A172 (cell line): Measurements from ENCODE around the gene NGB. TPM values are rescaled to one million over a fixed set of nuclear protein-coding genes. Genes with fewer than 3 reads are reported as not detected.
"Not testable (repeated sequence)": the region's sequence is repeated elsewhere in the genome, so short reads cannot be mapped to it uniquely, and the experiment has no call there.

Experiments used
- DNase-seq: peaks from one replicate; pipeline ENCODE4 v3.0.0-alpha.2; 2015; ENCODE audit warnings: low spot score
- total RNA-seq: library from RNA; depleted of rRNA; stranded (reverse); fragments of >200 nt; shearing (Covaris generic); gene quantifications from 2 replicates; pipeline ENCODE4 v1.2.3, GENCODE V29; 2014

NGB gene
- total RNA-seq, 1 experiment from 2014 or later: not detected

DNA sequence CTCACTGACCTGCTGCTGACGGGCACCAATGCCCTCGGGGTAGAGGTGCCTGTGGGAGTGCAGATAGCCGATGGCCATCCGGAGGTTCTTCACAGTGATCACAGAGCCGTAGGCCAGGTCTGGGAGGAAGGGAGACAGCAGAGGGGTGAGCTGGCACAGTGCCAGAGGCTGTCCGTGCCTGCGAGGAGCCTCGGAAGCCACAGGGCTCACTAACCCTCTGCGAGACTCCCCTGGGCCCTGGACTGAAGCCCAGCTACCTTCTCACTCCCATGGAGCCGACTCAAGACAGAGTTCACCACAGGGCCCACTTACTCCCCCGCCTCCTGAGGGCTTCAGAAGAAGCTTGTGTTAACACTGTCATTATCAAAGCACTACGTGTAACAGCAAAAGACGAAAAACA lies 25.1 kb upstream of the NGB start:
- DNase-seq: no peak

DNA sequence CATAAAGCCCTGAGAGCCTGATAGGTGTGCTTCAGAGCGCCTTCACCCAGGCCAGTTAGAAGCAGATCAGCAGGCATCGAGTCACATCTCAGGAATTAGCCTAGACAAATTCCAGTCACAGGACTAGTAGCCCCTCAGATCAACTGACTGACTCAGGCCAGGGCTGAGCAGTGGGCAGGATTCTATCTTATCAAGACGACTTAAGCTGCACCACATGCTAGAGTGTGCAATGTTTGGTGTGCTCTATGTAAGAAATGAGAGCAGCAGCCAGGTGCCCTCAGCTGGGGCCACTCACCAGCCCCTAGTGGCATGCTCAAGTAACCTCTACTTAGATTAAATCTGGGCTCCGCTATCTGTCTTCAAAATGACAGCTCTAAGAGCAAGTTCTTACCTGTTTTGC lies 19.7 kb upstream of the NGB start:
- DNase-seq: peak; percentile 15

DNA sequence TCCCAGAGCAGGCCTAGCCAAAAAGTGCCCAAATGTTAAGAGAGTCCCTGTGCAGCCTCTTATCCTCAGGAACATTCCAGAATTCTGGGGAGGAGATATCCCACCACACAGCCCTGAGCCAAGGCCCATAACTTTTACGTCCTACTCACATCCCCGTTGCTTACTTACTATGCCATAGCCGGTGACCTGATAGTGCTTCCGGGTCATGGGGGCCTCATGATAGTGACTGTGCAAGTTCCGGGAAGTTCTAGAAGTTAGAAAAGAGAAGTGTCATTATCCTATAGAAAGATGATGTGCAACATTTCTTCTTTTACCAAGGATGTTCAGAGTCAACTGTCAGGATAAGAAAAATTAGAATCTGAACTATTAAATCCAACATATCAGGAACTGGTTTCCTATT lies 15.6 kb upstream of the NGB start:
- no peak for DNase-seq

DNA sequence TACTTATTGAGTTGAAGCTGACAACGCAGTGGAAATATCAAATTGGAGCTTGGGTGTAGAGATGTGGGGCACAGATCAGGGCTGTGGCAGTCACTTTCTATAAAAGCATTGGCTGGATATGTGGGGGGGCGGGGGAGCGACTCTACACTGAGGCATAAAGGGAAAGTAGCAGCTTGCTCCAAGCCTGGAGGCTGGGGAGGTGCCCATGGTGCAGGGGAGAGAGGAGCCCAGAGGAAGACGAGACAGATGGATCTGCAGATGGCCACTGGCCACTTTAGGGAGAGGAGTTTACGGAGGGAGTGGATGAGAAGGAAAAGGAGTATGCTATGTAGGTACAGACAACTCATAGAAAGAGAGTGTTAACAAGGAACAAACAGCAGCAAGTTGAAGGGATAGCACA lies 13.5 kb upstream of the NGB start:
- DNase-seq: no peak

DNA sequence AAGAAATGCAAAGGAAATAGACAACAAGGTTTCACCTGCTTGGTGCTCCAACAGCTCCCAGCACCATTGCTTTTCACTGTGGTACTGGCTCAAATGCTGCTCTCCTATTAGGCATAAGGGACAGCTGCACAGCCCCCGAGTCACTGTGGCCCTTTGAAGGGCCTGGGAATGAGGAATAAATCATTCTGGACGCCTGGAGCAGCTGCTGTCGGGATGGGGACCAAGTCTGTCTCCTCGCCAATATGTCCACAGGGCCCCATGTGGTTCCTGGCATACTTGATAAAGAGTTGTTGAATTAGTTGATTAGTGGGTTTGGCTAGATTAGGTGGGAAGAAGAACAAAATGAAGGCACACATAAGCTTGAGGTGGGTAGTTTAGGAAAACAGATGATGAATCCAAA lies 13.1 kb upstream of the NGB start:
- DNase-seq: no peak

DNA sequence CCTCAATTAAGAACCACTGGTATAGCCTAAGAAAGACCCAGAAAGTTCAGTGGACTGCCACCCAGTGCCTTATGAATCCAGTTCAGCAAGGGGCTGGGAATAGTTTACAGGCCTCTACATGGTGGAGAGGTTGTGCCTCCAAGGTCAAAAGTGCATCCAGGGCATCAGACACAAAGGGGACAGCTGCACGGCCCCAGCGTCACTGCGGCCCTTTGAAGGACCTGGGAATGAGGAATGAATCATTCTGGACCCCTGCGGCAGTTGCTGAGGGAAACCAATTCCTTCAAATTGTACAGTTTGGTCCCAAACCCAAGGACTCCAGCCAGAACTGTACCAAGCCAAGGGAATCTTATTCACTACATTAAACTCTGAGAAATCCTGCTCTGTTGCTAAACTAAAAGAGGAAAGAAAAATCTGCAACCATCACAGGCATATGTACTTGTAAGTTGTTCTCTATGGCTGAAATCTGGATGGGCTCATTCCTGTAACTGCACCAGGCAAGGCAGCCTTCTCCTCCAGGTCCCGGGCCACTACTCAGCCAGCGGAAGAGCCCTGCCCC lies 10.9 kb upstream of the NGB start:
- no peak for DNase-seq

DNA sequence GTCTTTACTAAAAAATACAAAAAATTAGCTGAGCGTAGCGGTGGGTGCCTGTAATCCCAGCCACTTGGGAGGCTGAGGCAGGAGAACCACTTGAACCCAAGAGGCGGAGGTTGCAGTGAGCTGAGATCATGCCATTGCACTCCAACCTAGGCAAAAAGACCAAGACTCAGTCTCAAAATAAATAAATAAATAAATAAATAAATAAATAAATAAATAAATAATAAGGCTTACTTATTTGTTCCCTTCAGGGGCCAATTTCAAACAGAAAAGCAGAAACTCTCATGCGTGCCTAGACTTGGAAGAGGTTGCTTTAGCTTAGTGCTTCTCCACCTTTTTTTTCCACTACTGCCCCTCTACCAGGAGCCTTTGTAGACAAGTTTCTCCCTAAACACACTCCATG lies 9.9 kb upstream of the NGB start:
- DNase-seq: not testable (repeated sequence)

DNA sequence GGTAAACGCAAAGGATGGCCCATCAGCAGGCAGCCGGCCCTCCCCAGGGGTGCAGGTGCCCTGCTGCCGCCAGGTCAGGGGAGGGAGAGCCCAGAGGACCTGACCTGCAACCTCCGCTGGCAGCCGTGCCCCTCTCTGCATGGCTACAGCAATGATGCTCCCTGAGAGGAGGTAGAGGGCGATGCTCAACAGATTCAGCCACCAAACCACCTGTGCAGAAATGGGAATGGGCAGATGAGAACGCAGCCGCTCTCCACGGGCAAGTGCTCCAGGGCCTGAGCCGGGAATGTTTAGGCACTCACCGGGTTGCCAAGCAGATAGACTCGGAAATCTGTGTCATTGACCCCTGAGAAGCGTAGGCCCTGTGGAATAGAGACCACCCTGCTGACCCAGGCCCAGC lies 8.7 kb upstream of the NGB start:
- DNase-seq: no peak

DNA sequence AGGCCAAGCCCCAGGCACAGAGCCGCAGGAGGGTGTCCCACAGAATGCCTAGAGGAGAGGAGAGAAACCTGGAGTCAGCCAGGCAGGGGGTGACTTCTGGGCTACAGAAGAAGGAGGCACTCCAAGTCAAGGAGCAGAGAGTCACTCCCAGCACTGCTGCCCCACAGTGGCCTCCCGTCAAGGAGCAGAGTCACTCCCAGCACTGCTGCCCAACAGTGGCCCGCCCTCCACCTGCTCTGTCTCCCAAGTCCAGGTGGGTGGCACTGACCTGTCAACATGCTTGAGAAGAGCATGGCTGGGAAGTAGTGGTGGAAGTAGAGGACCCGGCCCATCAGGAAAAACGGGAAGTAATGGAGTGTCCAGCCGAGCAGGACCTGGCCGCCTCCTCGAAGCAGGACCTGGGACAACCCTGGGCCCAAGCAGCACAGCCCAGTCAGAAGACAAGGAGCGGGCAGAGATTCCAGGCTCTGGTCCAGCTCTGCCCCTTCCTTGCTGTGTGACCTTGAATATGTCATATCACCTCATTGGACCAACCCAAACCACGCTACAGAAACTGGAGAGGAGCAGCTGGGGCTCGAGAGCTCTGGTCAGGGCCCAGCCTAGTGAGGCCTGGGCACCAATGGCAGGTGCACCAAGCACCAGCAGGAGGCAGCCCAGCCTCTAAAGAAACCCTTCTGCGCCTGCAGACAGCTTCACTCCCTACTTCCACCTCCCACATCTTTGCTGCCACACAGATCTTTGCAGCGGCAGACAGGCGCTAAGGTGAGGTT lies 7.6 kb upstream of the NGB start:
- no peak for DNase-seq

DNA sequence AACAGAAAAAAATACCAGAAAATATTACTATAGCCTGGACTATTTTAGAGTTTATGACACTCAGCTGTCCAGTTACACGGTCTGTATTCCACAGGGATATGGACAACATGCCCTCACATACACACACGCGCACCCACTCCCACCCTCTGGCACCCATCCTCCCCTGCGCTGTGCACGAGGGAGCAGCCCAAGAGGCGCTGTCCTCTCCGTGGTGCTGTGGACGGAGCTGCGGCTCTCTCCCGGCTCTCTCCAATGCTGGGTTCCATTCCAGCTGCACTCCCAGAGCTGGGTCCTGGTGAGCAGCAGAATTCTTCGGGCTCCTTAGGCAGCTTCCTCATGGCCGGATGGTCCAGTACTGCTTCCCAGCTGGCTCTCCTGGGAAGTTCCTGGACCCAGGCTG lies 6.0 kb upstream of the NGB start:
- no peak for DNase-seq

DNA sequence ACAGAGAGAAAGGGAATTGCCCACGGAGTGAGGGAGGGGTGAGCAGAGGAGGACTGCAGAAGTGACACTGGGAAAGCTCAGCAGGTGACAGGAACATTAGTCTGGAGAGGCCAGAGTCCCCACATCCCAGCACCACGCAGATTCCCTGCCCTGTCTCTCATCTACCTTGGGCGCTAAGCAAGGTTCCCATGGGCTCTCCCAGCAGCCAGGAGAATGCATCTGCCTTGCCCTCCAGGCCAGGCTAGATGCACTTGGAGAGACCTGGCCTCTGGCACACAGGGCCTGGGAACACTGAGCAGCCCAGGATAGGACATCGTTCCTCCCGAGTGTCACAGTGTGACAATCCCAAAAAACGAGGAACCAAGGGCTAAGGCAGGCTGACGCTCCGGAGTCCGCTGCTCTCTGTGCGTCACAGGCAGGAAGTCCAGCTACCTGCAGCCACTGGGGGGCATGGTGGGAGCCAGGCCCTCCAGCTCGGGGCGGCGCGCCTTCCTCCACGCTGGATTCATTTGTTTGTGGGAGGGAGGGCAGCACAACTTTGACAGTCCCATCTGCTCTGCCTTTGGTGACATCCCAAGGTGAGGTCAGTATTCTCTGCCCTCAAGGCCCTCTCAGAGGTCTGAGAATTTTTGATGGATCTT lies 5.4 kb upstream of the NGB start:
- DNase-seq: no peak

DNA sequence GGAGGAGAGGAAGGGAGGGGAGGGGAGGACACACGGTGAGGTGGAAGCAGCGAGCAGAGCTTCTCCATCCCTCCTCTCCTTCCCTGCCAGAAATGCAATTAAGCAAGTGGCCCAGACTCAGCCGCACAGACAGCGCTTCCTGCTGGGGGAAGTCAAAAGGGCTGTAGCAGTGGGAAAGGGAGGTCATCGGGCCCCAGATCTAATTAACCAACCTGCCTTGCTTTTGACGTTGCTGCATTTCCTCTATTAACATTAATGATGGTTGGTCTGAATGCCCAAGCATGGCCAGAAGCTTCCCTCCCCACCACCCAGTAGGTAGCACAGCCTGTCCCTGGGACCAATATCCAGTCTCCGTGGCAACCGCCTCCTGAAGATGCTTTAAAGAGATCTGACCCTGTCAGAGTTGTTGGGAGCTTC lies 4.6 kb upstream of the NGB start:
- no peak for DNase-seq

DNA sequence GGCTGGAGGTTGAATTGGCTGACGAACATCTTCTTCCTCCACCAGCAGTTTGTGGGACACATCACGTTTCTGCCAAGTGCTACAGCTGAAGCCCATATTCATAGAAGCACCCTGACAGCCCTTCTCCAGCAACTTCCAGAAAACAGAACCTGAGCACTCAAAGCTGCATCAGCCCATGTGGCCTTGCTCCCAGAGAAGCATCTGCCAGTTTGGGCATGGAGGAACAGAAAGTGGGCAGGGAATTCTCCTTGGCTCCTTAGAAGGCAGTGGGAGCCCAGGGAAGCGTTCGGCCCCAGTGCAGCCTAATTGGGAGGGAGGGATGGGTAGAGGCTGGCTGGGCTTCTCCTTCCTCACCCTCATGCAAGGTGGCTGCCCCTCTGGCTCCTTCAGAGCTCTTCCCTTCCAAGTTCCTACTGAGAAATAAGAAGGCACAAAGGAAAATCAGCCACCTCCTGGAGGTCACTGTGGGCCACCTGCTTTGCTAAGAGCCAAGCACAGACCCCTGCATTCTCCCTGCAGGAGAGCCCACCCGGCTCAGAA lies 4.1 kb upstream of the NGB start:
- no peak for DNase-seq

DNA sequence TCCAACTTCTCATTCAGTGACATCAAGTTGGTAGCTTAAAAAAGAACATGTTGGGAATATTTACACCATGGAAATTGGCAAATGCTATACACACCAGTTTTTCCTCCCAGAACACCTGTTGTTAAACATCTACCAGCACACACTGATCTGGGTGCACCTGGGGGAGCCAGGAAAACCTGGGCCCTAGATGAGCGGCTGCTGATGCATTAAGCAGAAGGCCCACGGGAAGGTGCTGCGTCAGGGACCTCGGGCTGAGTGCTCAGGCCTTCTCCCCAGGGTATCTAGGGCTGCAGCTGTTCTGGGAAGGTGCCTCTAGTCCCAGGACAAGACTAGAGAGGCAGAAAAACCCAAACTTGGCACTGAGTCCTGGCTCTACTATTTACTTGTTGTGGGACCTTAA lies 2.8 kb upstream of the NGB start:
- no peak for DNase-seq

DNA sequence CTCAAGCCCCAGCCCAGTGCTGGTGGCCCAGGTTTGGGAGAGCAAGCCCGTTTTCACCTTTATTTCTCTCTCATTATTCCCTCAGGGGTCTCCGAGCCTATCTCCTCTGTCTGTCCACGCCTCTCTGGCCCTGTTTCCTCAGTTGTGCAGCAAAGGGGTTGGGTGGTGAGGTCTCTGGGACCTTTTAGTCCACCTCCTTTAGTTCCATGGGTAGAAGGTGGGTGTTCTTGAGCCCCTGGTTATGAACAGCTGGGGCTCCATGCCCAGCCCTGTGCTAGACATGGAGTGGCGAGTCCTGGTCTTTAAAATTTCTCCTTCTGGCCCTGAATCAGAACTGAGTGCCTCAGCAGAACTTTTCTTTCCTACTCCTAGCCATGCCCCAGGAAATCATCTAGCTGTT lies 1.3 kb upstream of the NGB start:
- DNase-seq: no peak

DNA sequence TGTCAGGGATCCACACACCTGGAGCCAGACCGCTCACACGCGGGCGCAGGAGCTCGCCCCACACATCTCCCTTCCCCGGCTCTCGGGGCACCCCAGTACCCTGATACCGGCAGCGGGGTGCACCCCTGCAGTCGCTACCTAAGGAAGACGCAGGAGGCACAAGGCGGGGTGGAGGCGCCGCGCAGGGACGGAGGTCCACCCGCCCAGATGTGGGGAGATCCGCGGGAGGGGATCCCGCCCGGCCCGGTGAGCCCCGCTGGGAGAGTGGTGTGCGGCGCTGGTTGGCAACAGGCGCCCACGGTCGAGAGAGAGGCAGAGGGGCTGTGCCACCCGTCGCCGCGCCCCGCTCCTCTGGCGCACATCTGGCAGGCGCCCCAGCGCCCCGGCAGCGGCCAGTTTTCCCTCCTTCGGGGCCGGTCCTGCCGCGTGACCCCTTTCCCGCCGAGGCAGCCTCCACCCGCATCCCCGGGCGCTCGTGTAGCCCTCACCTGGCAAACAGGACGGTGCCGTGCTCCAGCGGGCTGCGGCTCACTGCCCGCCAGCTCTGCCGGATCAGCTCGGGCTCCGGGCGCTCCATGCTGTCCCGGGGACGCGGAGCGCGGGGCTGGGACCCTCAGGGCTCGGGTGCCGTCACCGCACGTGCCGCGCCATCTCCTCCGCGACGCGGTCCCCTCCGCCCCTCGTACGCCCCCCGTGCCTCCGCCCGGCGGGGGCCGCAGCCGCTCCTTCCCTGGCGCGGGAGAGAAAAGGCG lies 469 bp downstream of the NGB start:
- DNase-seq: no peak

DNA sequence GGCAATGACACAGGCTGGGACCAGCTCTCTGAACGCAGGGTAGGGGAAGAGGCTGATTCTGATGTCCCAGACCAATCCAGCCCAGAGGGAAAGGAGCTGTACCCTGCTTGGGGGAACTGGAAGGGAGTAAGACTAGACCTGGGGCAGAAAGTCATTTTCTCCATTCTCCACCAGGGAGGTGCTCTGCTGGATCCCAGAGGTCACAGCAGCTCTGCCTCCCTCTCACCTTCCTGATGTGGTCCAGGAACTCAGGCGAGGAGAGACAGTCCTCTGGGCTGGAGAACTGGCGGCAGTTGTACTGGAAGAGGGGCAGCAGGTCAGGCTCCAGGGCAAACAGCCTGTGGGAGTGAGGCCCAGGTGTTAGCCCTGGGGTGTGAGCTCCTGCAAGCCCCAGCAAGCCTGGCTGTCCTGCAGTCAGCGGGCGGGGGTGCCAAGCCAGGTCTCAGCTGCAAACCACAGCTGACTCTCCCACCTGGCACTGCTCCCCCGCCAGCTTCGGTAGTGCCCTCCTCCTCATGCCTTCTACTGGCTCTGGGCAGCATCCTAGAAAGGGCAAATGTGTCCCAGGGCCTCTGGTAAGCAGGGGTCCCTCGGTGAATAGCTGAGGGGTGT lies 1.9 kb downstream of the NGB start:
- no peak for DNase-seq

DNA sequence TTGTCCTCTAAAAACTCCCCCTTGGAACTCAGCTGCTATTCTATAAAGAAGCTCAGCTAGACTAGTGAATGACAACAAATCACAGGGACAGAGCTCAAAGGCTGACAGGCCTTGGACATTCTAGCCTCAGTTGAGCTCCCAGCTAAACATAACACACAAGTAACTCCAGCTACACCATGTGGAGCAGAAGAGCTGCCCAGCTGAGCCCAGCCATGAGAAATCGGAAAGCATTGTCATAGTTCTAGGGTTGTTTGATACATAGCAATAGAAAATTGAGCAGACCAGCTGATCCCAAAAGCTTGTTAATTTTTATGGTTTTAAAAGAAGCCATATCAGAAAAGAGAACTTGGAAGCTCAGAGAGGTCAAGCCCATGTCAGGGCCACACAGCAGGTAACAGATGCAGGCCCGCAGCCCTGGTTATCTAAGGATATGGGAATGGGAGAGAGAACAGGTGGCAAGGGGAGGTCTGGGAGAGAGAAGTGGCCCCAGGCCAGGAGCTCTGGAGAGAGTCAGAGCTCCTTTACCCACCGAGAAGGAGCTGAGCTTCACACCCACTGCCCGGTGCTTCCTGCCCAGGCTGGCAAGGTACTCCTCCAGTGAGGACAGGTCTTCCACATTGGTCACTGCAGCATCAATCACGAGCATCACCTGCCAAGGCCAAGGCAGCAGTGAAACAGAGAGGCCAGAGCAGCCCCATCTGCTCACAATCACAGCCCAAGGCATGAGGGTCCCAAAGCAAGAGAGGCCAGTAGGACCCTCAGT lies 2.9 kb downstream of the NGB start:
- no peak for DNase-seq

DNA sequence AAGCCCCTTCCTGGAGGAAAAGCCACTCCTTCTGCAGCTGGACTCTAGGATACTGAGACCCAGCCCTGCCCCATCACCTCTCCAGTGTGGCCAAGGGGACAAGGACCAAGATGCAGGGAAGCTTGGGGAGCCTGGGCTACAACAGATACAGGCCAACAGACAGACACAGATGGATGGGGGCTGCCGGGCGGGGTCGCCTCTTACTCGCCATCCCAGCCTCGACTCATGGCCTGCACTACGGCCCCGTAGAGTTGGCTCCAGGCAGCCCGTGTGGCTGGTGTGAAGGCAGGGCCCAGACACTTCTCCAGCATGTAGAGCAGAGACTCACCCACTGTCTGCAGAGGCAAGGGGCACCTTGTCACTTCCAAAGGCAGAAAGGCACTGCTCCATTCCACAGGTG lies 4.7 kb downstream of the NGB start:
- DNase-seq: no peak

DNA sequence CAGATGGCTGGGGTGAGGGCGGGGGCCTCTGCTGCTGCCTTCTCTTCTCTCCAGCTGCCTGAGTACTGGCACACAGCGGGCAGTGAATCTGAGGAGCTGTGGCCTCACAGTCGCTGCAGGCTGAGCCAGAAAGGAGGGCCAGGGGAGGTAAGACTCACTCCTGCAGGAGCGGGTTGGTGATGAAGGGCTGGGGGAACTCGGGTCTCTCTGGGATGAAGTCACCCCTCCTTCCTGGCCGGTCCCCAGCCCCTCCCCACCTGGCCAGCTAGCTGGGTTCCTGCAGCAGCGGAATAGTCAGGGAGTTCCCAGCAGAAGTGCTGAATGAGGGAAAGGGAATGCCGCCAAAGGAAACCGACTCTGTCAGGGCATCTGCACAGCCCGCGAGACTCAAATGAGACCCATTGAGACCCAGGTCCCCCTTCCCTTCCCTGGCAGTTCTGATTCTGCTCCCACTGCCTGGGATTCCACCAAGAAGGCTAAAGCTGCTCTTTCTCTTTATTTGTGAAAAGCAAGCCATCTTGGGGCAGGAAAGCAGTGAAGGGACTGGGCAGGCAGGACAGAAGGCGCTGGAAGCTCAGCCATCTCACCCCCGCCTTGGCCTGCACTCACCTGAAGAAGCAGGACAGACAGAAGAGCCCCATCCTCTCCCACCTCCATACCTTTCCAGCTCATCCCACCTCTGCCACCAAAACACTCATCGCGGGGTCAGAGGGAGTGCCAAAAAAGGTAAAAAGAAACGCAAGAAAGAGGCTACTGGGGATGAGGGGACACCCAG lies 5.3 kb downstream of the NGB start:
- DNase-seq: no peak

DNA sequence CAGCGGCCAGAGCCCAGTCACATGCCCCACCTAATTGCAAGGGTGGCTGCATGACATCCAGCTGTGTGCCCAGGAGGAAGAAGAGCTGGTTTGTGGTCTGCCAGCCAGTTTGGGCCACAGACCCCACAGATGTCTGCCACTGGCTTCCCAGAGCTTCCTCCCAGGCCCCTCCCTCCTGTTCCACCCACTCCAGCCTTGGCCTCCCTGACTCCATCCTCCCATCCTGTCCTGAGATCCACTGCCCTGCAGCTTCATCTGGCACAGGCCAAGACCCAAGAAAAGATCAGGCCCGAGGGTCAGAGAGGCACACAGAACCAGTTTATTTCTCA lies 5.9 kb downstream of the NGB start:
- no peak for DNase-seq
